Fibroblast of villous mesenchyme (primary cell): ENCODE data around the gene SNORC. TPM values are rescaled to one million over a fixed set of nuclear protein-coding genes. Genes with fewer than 3 reads are reported as not detected.

Experiments used
- DNase-seq: peaks from one replicate; pipeline ENCODE4 v3.0.0-alpha.2; 2010; ENCODE audit warnings: low read depth
- H3K4me3 ChIP-seq: 2 replicates; pipeline ENCODE4 v1.5.1; 2011; ENCODE audit warnings: low read depth, mild to moderate bottlenecking, low read length
- total RNA-seq: library from RNA; depleted of rRNA; stranded (reverse); fragments of >200 nt; gene quantifications from 2 replicates; pipeline ENCODE4 v1.2.3, GENCODE V29; 2012
- TF ChIP-seq, protein P1 (sequence below): IDR thresholded peaks from 2 replicates; pipeline ENCODE4 v1.5.1; 2012; ENCODE audit warnings: low read depth, mild to moderate bottlenecking, low read length; ENCODE audit not compliant: insufficient read depth

Gene SNORC
- total RNA-seq, 1 donor: 0.86 TPM

DNA sequence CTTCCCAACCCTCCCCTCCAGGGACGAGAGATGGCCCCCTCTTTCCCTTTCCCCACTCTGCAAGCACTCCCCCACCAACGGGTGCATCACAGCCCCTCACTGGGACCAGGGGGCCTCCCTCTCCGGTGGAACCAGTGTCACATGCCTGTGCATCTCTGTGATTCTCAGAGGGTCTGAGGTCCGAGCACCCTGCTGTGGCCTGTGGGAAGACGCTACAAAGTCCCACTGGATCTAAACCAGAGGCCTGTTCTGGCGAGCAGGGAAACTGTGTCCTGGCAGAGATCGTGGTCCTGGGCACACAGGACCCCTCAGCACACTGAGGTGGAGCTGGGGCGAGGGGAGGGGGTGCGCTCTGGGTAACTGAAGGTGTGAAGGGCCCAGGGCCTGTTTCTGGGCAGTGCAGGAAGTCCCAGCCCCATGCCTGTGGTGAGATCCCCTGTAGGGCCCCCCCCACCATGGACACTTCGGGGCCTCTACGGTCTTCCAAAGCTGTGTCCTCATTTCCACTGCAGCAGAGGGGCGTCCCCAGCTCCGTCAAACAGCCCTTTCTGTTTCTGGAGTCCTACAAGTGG is 8.0 kb downstream of the SNORC start:
- H3K4me3 ChIP-seq: no peak overlapping the region
- TF ChIP-seq, protein P1, sequence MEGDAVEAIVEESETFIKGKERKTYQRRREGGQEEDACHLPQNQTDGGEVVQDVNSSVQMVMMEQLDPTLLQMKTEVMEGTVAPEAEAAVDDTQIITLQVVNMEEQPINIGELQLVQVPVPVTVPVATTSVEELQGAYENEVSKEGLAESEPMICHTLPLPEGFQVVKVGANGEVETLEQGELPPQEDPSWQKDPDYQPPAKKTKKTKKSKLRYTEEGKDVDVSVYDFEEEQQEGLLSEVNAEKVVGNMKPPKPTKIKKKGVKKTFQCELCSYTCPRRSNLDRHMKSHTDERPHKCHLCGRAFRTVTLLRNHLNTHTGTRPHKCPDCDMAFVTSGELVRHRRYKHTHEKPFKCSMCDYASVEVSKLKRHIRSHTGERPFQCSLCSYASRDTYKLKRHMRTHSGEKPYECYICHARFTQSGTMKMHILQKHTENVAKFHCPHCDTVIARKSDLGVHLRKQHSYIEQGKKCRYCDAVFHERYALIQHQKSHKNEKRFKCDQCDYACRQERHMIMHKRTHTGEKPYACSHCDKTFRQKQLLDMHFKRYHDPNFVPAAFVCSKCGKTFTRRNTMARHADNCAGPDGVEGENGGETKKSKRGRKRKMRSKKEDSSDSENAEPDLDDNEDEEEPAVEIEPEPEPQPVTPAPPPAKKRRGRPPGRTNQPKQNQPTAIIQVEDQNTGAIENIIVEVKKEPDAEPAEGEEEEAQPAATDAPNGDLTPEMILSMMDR: no peak
- no peak for DNase-seq

- no peak overlapping the region for H3K4me3 ChIP-seq
- DNase-seq: no peak
- TF ChIP-seq, protein P1: no peak
Measured at GRCh38 chr2:232878855-232879617, 9.0 kb downstream of the SNORC start.

DNA sequence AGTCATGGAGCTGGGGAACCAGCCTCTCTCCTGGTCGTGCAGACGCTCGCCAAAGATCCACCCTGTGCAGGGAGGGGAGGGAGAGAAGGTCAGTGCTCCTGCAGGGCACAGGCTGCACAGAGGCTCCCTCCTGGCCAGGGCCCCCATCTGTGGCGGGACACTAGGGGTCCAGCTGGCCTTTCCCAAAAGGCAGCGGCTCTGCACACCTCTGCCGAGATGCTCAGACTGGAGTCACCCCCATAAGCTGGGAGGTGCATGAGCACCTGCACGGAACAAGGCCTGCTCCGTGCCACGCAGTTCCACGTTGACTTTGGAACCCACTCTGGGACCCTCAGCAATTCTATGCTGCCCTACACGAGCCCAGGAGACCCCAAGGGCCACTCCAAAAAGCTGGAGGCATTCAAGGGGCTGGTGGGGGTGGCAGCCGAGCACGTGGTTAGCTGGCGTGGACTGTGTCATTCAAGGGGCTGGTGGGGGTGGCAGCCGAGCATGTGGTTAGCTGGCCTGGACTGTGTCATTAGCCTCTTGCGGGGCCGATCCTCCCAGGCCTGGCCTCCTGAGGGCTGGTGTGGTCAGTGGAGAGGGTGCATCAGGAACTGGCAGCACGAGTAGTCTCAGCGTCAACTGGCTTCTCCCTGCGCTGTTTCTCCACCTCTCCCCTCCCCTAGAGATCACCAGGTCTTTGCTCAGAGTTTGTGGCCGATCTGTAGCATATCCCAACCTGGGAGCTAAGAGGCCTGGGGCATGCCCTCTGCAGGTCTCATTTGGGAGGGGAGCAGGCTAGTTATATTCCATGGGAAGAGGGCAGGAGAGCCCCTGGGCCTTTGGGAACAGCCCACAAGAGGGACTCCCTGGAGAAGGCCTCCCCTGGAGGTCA is 9.8 kb downstream of the SNORC start:
- H3K4me3 ChIP-seq: no peak overlapping the region
- DNase-seq: no peak
- TF ChIP-seq, protein P1: no peak

GRCh38 chr2:232880764-232881351 is 10.8 kb downstream of the SNORC start:
- no peak for DNase-seq
- TF ChIP-seq, protein P1: no peak
- no peak overlapping the region for H3K4me3 ChIP-seq

DNA sequence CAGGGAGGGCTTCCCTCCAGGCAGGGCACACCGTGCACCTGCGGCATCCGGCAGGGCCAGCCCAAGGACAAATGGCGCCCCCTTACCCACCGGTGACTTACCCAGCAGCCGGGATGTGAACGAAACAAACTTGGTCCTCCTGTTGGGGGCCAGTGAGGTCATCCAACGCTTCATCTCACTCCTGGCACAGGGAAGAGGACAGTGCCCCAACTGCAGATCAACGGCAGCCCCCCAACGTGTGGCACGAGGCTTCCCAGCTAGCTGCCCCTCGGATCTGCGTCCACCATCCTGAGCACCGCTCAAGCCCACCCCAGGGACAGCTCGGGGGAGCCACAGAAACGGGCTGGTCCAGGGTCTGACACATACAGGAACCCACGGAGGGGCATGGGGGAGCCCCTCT is 12.0 kb downstream of the SNORC start:
- no peak for DNase-seq
- no peak overlapping the region for H3K4me3 ChIP-seq
- TF ChIP-seq, protein P1: no peak

DNA sequence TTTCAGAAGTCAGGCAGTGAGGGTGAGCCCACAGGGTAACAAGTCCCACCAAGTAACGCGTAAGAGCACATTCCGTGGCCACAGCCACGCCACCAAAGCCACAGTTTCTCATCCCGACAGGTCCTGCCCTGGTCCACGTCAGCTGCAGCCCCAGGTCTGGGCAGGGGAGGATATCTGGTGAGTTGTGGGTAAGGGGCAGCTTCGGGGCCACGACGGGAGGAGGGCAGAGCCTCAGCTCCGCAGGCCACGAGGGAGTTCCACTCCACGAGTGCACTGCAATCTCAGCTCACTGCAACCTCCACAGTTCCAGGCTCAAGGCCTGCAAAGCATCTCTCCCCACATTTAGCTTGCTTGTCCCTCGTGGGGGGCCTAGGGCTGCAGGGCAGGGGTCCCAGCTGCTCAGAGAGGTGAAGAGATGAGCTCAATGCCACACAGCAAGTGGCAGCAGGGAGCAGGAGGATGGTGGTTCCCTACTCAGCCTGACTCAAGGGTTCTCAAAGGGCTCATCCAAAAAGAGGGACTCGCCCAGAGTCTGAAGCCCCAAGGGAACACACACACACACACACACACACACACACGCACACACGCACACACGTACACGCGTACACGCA is 12.5 kb downstream of the SNORC start:
- TF ChIP-seq, protein P1: no peak
- no peak overlapping the region for H3K4me3 ChIP-seq
- no peak for DNase-seq
